Hematopoietic multipotent progenitor cell treated with erythropoietin and hydrocortisone succinate and interleukin-3 and kit ligand, for 15 days (in vitro differentiated cells): ENCODE results near the gene CASP10.
"Not testable (repeated sequence)": the region's sequence is repeated elsewhere in the genome, so short reads cannot be mapped to it uniquely, and the experiment has no call there.

Source experiments
- DNase-seq: peaks from one replicate; pipeline ENCODE4 v3.0.0-alpha.2; 2015; ENCODE audit warnings: low spot score

CASP10 gene

GRCh38 chr2:201233812-201234662 is 51.1 kb downstream of the CASP10 start:
- no peak for DNase-seq

DNA sequence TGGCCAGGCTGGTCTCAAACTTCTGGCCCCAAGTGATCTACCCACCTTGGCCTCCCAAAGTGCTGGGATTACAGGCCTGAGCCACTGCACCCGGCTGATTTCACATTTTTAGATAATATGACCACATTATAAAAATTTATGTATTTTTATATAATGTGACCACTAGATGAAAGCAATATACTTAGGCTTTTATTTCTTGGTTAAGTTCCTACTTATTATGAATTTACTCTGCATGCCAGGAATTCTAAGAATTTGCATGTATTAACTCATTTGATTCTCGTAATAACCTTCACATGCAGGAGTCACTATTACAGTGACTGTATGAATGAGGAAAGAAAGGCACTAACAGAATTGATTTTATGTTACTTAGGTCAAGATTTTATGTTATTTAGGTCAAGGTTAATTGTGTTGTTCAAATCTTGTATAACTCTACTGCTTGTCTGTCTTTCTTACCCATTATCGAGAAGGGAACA is 51.8 kb downstream of the CASP10 start:
- DNase-seq: no peak

DNA sequence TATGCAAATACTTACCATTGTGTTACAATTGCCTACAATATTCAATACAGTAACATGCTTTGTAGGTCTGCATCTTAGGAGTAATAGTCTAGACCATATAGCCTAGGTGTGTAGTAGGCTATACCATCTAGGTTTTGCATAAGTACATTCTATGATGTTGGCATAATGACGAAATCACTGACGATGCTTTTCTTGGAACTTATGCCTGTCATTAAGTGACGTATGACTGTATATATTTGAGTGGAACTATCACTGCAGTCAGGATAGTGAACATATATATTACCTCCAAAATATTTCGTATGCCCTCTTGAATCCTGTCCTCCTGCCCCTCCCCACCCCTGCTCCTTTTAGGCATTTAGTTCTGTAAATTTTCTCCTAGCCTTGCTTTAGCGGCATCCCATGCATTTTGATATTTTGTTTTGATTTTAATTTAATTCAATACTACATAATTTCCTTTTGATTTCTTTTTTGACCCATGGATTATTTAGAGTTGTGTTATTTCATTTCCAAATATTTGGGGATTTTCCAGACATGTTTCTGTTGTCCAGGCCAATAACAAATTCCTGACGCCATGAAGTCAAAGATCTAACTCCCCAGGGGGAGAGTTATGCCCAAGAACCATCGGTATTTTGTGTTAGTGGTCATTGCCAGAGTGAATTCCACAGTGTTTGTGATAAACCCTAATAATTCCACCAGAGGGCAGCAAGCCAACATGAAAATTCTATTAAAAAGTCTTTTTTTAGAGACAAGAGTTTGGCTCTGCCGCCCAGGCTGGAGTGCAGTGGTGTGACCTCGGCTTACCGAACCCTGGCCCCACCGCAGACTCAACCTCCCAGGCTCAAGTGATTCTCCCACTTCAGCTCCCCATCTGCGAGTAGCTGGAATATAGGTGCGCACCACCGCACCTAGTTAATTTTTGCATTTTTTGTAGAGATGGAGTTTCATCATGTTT is 53.2 kb downstream of the CASP10 start:
- DNase-seq: peak; percentile 84

DNA sequence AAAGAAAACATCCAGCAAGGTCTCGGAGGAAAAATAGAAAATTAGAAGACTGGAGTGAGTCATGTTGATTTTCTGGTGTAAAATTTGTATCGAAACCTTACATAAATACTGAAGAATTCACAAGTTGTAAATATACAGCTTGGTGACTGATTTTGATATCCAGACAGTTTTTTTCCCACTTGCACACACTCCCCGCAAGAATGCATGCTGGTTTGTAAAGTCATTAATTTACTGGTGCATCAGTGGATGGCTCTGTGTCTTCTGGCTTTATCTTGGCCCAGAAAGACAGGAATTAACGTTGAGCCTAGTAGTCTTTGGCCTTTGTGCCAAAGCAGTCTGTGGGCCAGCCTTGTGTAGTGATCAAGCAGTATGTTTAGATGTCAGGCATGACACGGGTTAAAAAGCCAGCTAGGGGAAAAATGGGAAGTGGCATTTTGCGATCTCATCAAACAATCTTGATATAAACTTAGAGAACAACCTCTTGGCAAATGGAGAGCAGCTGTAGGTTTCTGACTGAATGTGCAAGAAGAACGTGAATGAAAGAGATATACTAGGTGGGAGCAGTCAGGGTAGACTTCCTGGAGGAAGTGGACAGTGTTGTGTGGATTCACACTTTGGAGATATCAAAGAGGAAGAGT is 54.7 kb downstream of the CASP10 start:
- no peak for DNase-seq

DNA sequence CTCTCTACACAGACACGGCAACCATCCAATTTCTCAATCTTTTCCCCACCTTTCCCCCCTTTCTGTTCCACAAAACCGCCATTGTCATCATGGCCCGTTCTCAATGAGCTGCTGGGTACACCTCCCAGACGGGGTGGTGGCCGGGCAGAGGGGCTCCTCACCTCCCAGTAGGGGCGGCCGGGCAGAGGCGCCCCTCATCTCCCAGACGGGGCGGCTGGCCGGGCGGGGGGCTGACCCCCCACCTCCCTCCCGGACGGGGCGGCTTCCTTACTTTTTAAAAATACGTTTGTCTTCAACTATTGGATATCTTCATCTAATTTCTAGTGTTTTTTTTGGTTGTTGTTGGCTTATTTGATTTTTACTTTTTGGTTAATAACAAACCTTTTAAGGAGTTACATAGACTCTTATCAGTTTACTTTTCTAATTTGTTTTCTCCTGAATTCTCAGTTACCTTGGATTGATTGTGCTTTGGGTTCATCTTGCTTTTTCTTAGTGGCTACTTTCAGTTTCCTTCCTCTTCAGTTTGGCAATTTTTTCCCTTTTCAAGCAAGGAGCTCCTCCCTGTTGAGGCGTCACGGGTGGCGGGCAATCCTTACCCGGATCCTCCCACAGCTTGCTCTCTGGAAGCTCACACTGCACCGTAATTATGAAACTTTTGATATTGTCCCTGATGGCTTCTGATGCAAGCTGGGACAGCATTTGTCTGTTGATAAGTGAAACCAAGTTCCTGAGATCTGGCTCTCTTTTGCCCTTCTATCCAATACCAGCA is 56.4 kb downstream of the CASP10 start:
- DNase-seq: not testable (repeated sequence)

DNA sequence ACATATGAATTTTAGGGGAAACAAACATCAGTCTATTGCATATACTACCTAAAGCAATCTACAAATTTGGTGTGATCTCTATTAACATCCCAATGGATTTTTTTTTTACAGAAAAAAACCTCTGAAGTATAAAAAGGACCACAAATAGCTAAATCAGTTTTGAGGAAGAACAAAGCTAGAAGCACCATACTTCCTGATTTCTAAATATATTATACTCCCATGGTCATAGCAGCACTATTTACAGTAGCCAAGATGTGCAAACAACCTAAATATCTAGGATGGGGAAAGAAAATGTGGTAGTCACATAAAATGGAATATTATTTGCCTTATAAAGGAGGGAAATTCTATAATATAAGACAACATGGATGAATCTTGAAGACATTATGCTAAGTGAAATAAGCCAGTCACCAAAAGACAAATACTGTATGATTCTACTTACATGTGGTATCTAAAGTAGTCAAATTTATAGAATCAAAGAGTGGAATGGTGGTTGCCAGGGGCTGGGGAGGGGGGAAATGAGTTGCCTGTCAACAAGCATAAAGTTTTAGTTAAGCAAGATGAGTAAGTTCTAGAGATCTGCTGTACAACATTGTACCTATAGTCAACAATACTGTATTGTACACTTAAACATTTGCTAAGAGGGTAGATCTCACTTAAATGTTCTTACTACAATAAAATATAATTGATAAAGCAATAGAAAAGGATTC is 59.8 kb downstream of the CASP10 start:
- DNase-seq: no peak

DNA sequence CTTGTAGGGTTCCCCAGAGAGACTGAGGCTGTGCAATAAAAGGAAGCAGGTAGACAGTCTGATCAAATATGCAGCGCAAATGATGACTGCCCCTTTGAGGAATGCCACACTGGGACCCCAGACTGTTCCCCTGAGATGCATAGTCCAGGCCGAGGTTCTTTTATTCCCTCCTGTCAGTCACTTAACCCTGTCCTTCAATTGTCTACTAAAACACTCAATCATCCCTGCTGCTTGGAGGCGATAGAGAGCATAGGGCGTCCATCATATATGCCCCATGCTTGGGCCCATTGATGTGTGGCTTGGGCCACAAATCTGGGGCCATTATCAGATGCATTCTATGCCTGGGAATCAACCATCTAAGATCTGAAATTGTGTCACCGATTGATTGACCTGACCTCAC is 61.9 kb downstream of the CASP10 start:
- DNase-seq: no peak

- no peak for DNase-seq
Observed at GRCh38 chr2:201246280-201246679, 63.3 kb downstream of the CASP10 start.

GRCh38 chr2:201248288-201248844 is 65.4 kb downstream of the CASP10 start:
- no peak for DNase-seq

- no peak for DNase-seq
Observed at GRCh38 chr2:201249889-201250288, 66.9 kb downstream of the CASP10 start.

GRCh38 chr2:201250741-201251140 is 67.8 kb downstream of the CASP10 start:
- no peak for DNase-seq

DNA sequence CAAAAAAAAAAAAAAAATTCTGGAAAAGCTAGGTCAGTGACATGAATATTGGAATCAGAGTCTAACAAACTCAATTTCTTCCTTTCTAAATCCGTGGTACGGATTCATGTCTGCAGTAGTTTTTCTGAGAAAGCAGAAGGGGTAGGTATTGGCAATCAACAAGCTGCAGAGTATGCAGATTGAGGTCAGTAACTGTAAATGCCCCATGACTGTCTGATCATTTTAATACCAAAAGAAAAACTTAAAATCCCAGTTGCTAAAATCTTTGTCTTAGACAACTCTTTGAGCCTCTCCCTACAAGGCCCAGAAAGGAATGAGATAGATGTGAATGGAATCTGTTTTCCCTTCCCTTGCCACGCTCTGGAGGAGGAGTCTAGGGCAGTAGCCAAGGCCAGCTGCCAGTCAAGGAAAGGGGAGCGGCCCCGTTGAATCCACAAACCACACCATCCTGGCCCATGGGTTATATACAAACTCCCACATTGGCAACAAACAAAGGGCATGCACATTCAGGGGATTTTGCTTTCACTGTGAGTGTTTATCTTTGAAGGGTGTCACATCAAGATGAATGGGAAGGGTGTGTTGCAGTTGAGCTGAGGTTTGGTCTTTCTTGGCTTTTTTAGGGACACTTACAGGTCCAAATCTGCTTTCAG is 71.3 kb downstream of the CASP10 start:
- DNase-seq: no peak

GRCh38 chr2:201255408-201256033 is 72.6 kb downstream of the CASP10 start:
- no peak for DNase-seq

- DNase-seq: no peak
Observed at GRCh38 chr2:201256082-201256481, 73.1 kb downstream of the CASP10 start.

GRCh38 chr2:201257381-201257955 is 74.5 kb downstream of the CASP10 start:
- DNase-seq: no peak

DNA sequence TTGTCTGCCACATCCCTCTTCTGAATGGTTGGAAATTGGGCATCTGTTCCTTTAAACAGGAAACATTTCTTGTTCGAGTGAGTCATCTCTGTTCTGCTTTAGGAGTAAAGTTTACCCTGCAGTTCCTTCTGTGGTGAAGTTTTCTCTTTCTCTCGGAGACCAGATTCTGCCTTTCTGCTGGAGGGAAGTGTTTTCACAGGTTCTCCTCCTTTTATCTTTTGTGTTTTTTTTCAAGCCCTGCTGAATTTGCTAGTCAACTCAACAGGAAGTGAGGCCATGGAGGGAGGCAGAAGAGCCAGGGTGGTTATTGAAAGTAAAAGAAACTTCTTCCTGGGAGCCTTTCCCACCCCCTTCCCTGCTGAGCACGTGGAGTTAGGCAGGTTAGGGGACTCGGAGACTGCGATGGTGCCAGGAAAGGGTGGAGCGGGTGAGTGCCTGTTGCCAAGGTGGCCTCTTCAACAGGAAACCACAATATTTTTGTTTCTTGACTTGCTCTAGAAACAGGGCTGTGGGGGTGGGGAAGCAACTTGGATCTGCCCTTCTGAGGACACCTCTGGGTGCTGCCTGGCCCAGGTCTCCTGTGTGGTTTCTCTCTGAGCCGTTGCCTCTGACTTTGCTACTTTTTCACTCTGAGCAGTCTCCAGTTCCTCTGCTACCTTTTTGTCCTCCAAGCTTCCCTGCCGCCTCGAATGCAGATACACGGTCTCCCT is 75.2 kb downstream of the CASP10 start:
- peak; percentile 46 for DNase-seq

DNA sequence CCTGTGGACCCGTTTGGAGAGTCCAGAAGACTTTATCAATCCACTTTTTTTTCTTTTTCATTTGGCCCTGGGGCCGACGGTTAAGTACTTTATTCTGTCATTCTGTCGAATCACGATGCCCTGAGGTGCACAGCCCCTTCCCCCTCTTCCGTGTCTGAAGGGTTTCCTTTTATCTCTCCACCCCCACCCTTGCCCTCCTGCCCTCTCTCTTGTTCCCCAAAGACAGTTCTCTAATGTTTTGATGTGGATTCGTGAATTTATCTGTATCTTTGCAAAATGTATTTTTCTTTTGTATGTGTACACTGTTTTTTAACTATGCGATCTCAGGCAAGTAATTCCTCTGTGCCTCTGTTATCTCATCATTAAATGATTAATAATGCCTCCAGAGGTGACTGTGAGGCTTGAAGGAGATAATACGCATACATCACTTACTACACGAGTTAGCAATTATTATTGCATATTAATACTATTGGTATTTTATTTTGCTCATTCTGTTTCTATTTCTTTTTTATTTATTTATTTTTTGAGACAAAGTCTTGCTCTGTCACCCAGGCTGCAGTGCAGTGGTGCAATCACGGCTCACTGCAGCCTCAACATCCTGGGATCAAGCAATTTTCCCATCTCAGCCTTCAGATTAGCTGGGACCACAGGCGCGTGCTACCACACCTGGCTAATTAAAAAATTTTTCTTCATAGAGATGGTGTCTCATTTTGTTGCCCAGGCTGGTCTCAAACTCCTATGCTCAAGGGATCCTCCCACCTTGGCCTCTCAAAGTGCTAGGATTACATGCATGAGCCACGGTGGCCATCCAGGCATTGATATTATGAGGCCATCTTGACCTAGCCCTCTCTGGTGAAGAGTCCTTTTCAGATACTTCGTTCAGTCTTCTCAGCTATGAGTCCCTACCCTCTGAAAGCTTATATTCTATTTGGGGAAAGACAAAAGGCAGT is 76.0 kb downstream of the CASP10 start:
- DNase-seq: no peak
